Mucosa of rectum (tissue), 2 donors: ENCODE measurements around the gene PBX3.

Experiments used
- H3K27ac ChIP-seq, 2 donors: one replicate each; pipeline ENCODE4 v1.7.0; 2013; ENCODE audit warnings: inconsistent platforms in 2 of 2, low read depth in 2 of 2, low read length in 2 of 2
- H3K27me3 ChIP-seq, 2 donors: one replicate each; pipeline ENCODE4 v1.7.0; 2013; ENCODE audit warnings: low read length in 2 of 2; ENCODE audit not compliant: control insufficient read depth in 2 of 2, insufficient read depth in 2 of 2
- H3K36me3 ChIP-seq, 2 donors: one replicate each; pipeline ENCODE4 v1.7.0; 2013; ENCODE audit warnings: low read length in 2 of 2; ENCODE audit not compliant: control insufficient read depth in 2 of 2, insufficient read depth in 2 of 2
- H3K4me1 ChIP-seq, 2 donors: one replicate each; pipeline ENCODE4 v1.7.0; 2013; ENCODE audit warnings: low read length in 2 of 2, mild to moderate bottlenecking in 1 of 2; ENCODE audit not compliant: control insufficient read depth in 2 of 2, insufficient read depth in 2 of 2
- H3K4me3 ChIP-seq, 2 donors: one replicate each; pipeline ENCODE4 v1.7.0; 2013; ENCODE audit warnings: low read length in 2 of 2
- H3K9ac ChIP-seq, 2 donors: one replicate each; pipeline ENCODE4 v1.7.0; 2013; ENCODE audit warnings: low read length in 2 of 2, low read depth in 1 of 2, mild to moderate bottlenecking in 1 of 2
- H3K9me3 ChIP-seq, 2 donors: one replicate each; pipeline ENCODE4 v1.7.0; 2013; ENCODE audit warnings: low read length in 2 of 2; ENCODE audit not compliant: control insufficient read depth in 2 of 2
- donor health status: healthy.
- donor health status: Normal muscosa, but diverticular disease.

PBX3 gene

GRCh38 chr9:125964702-125965225 lies 217.6 kb downstream of the PBX3 start:
- Histone ChIP-seq H3K9me3 (no peaks in the 10 kb centered on the region), H3K27me3 (no peaks in the 10 kb centered on the region), H3K9ac (no peak overlapping the region), H3K4me1 (no peaks in the 10 kb centered on the region), H3K36me3 (peaks cover 0 to 7% of the 10 kb centered on the region in 2 donors), H3K4me3 (no peak overlapping the region), H3K27ac (no peak overlapping the region)

DNA sequence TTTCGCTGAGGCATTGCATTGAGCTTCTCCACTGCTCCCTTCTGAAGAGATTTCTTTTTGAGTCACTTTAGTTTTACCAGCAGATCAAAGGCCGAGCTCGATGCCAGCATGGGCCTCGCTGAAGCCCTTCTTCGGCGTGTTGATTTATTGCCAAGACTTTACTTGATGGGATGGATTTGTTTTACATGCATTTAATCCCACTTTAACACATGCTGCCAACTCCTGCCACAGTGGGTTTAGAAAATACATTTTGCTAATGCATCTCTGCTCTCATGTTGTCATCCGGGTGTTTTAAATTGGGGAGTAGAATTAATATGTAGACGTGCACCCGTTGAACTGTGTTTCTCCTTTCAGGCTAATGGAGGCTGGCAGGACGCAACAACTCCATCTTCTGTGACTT lies 218.3 kb downstream of the PBX3 start:
- Histone ChIP-seq H3K36me3 (peaks cover 0 to 7% of the 10 kb centered on the region in 2 donors), H3K27me3 (no peaks in the 10 kb centered on the region), H3K9ac (no peak overlapping the region), H3K27ac (no peak overlapping the region), H3K4me1 (no peaks in the 10 kb centered on the region), H3K9me3 (no peaks in the 10 kb centered on the region), H3K4me3 (no peak overlapping the region)

DNA sequence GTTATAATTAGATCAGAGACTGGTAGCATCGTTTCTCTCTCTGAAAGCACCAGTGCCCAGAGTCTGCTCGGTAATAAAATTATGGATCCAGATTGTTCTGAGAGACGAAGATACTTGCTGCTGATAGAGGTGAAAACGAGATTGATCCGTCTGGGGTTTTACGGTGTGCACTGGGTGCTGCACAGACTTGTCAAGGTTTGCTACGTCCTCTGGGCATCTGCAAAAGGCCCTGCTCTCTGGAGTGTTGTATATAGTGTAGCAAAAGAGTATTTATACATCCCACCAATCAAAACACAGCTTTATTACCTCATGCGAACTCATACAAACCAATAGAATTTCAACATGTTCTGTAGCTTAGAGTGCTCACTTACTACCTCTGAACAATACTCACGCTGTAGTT lies 219.3 kb downstream of the PBX3 start:
- Histone ChIP-seq H3K4me1 (no peaks in the 10 kb centered on the region), H3K27me3 (no peaks in the 10 kb centered on the region), H3K4me3 (no peak overlapping the region), H3K36me3 (peaks cover 0 to 5% of the 10 kb centered on the region in 2 donors), H3K9ac (no peak overlapping the region), H3K9me3 (no peaks in the 10 kb centered on the region), H3K27ac (no peak overlapping the region)

GRCh38 chr9:125966959-125967711 lies 220.0 kb downstream of the PBX3 start:
- Histone ChIP-seq H3K4me1 (no peaks in the 10 kb centered on the region), H3K9me3 (no peaks in the 10 kb centered on the region), H3K9ac (no peak overlapping the region), H3K4me3 (no peak overlapping the region), H3K27me3 (no peaks in the 10 kb centered on the region), H3K27ac (no peak overlapping the region), H3K36me3 (peaks cover 0 to 5% of the 10 kb centered on the region in 2 donors)

DNA sequence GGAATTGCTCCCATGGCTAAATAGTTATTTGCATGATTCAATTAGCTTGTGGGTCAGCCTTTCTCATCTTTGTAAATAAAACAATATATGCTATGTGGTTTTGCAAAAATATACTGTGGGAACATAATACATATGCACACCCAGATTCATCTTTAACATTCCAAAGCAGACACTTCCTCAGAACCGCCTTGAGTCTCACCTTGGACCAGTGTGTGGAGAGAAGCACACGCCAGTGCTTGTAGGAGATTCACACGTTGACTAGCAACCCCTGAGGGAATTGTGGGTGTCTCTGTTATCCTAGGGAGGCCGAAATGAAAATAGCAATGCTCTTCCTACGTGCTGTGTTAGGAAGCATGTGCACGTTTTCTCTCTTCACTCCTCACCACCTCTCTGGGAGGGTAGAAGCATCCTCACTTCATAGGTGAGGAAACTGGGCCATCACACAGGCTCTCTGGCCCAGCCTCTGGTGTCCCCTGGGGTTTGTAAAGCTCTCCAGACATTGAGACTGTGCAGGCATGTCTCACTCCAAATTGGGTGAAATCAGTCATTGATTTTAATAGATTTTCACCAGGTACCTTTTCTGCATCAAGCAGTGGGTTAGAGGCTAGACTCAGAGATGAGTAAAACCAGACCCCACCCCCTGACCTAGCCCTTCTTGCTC lies 221.7 kb downstream of the PBX3 start:
- Histone ChIP-seq H3K9ac (no peak overlapping the region), H3K9me3 (no peaks in the 10 kb centered on the region), H3K4me3 (no peak overlapping the region), H3K36me3 (peaks cover 0 to 2% of the 10 kb centered on the region in 2 donors), H3K27ac (no peak overlapping the region), H3K4me1 (no peaks in the 10 kb centered on the region), H3K27me3 (no peaks in the 10 kb centered on the region)

GRCh38 chr9:125969462-125969861 lies 222.3 kb downstream of the PBX3 start:
- Histone ChIP-seq H3K27ac (no peak overlapping the region), H3K36me3 (peaks cover 0 to 2% of the 10 kb centered on the region in 2 donors), H3K9me3 (no peaks in the 10 kb centered on the region), H3K4me3 (no peak overlapping the region), H3K27me3 (no peaks in the 10 kb centered on the region), H3K9ac (no peak overlapping the region), H3K4me1 (no peaks in the 10 kb centered on the region)

- H3K27me3 ChIP-seq = no peaks in the 10 kb centered on the region
- H3K4me1 ChIP-seq = no peaks in the 10 kb centered on the region
- H3K9me3 ChIP-seq = no peaks in the 10 kb centered on the region
- H3K27ac ChIP-seq = no peak overlapping the region
- H3K4me3 ChIP-seq = no peak overlapping the region
- H3K9ac ChIP-seq = no peak overlapping the region
- H3K36me3 ChIP-seq = no peaks in the 10 kb centered on the region
Observed at GRCh38 chr9:125969868-125970267, 222.7 kb downstream of the PBX3 start.

GRCh38 chr9:125970340-125970739 lies 223.2 kb downstream of the PBX3 start:
- Histone ChIP-seq H3K9me3 (no peaks in the 10 kb centered on the region), H3K36me3 (no peaks in the 10 kb centered on the region), H3K9ac (no peak overlapping the region)

GRCh38 chr9:125971050-125971449 lies 223.9 kb downstream of the PBX3 start:
- no peaks in the 10 kb centered on the region for H3K4me1 ChIP-seq
- H3K9me3 ChIP-seq = no peaks in the 10 kb centered on the region

More at GRCh38 chr9:125970340-125970739, 223.2 kb downstream of the PBX3 start:
- Histone ChIP-seq H3K4me1 (no peaks in the 10 kb centered on the region), H3K4me3 (no peak overlapping the region), H3K27ac (no peak overlapping the region), H3K27me3 (no peaks in the 10 kb centered on the region)

GRCh38 chr9:125972012-125972729 lies 225.0 kb downstream of the PBX3 start:
- Histone ChIP-seq H3K9ac (no peak overlapping the region), H3K9me3 (no peaks in the 10 kb centered on the region), H3K27me3 (no peaks in the 10 kb centered on the region), H3K36me3 (no peaks in the 10 kb centered on the region), H3K4me3 (no peak overlapping the region), H3K4me1 (no peaks in the 10 kb centered on the region), H3K27ac (no peak overlapping the region)

More at GRCh38 chr9:125971050-125971449, 223.9 kb downstream of the PBX3 start:
- Histone ChIP-seq H3K27ac (no peak overlapping the region), H3K36me3 (no peaks in the 10 kb centered on the region), H3K27me3 (no peaks in the 10 kb centered on the region), H3K9ac (no peak overlapping the region), H3K4me3 (no peak overlapping the region)
